Activated CD4-positive, alpha-beta memory T cell treated with anti-CD3 and anti-CD28 coated beads for 36 hours (primary cell): ENCODE measurements around the gene RPAP3. TPM values are rescaled to one million over a fixed set of nuclear protein-coding genes. Genes with fewer than 3 reads are reported as not detected.
"Not testable (repeated sequence)": the region's sequence is repeated elsewhere in the genome, so short reads cannot be mapped to it uniquely, and the experiment has no call there.

Experiments used
- CTCF ChIA-PET: fragments of 350-600 bp; sonication (Branson Sonifier 250); formaldehyde crosslinking; loops from one replicate; lab custom pipeline; 2021; ENCODE audit warnings: antibody characterized with exemption, inconsistent platforms; lab: Charles Lee
- POLR2A ChIA-PET: fragments of 350-600 bp; sonication (Branson Sonifier 250); formaldehyde crosslinking; loops from one replicate; lab custom pipeline; 2021; ENCODE audit warnings: antibody characterized with exemption; lab: Charles Lee
- DNase-seq: peaks from one replicate; pipeline ENCODE4 v3.0.0-alpha.2; 2020
- H3K27ac Mint-ChIP-seq: one replicate; pipeline ENCODE4 v1.8.0; 2021; ENCODE audit warnings: mixed read lengths
- H3K27me3 Mint-ChIP-seq: one replicate; pipeline ENCODE4 v1.8.0; 2021; ENCODE audit warnings: mixed read lengths
- H3K36me3 Mint-ChIP-seq: one replicate; pipeline ENCODE4 v1.8.0; 2021; ENCODE audit warnings: mixed read lengths
- H3K4me1 Mint-ChIP-seq: one replicate; pipeline ENCODE4 v1.8.0; 2021; ENCODE audit warnings: low read depth, mixed read lengths
- H3K4me3 Mint-ChIP-seq: one replicate; pipeline ENCODE4 v1.8.0; 2021; ENCODE audit warnings: mild to moderate bottlenecking, mixed read lengths
- H3K9me3 Mint-ChIP-seq: one replicate; pipeline ENCODE4 v1.8.0; 2021; ENCODE audit warnings: mixed read lengths
- intact Hi-C: fragments of 100-400 bp; cut with micrococcal nuclease; formaldehyde crosslinking; loops from one replicate; pipeline ENCODE4 v1.15.1; 2023
- total RNA-seq, 2 experiments: library from RNA; stranded (reverse); gene quantifications; one replicate each; pipeline ENCODE4 v1.2.3, GENCODE V29; 2021

The RPAP3 gene
- total RNA-seq, 2 experiments from 2014 or later, result 49.4 to 50.2 TPM

DNA sequence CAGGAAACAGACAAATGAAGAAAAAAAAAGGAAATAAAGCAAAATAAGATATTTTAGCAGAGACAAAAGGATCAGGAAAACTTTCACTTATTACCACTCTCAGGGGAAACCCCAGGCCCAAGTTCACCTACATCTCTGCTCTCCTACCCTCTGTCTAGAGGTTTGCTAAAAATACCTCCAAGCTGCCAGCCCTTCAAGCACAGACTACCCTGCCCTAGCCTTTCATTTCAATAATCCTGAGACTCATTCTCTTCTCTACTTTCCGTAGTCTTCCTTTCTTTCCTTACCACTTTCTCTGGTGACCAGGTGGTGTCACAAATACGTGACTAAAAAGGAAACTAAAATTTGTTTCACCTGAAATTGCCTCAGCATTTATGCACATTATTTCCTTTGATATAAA, 33.8 kb downstream of the RPAP3 start:
- DNase-seq, result no peak
- no peak overlapping the region for H3K4me3 Mint-ChIP-seq
- H3K36me3 Mint-ChIP-seq, result peaks cover 50% of the 10 kb centered on the region
- H3K9me3 Mint-ChIP-seq, result no peaks in the 10 kb centered on the region
- intact Hi-C loops, result no loop called here
- POLR2A ChIA-PET, result no interaction called here
- peaks cover 16% of the 10 kb centered on the region for H3K4me1 Mint-ChIP-seq
- no peaks in the 10 kb centered on the region for H3K27me3 Mint-ChIP-seq
- no peak overlapping the region for H3K27ac Mint-ChIP-seq
- CTCF ChIA-PET, result interaction anchor here (0.5 kb wide), 1 partner anchor 32 kb away, joined by 3 read pairs; no protein-coding TSS in a partner anchor

DNA sequence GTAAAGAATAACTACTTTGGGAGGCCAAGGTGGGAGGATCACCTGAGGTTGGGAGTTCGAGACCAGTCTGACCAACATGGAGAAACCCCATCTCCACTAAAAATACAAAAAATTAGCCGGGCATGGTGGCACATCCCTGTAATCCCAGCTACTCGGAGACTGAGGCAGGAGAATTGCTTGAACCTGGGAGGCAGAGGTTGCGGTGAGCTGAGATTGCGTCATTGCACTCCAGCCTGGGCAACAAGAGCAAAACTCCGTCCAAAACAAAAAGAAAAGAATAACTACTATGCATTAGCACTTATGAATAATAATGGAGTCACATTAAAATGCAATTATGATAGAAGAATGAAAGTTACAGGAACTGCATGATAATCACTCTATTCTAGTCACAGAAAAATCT, 37.9 kb downstream of the RPAP3 start:
- H3K27me3 Mint-ChIP-seq, H3K9me3 Mint-ChIP-seq, H3K4me1 Mint-ChIP-seq, H3K4me3 Mint-ChIP-seq, H3K27ac Mint-ChIP-seq, POLR2A ChIA-PET, DNase-seq, intact Hi-C loops: not testable (repeated sequence)
- peaks cover 35% of the 10 kb centered on the region for H3K36me3 Mint-ChIP-seq
- CTCF ChIA-PET, result interaction anchor here (1.6 kb wide), 1 partner anchor 12 kb away, joined by 4 read pairs; no protein-coding TSS in a partner anchor

DNA sequence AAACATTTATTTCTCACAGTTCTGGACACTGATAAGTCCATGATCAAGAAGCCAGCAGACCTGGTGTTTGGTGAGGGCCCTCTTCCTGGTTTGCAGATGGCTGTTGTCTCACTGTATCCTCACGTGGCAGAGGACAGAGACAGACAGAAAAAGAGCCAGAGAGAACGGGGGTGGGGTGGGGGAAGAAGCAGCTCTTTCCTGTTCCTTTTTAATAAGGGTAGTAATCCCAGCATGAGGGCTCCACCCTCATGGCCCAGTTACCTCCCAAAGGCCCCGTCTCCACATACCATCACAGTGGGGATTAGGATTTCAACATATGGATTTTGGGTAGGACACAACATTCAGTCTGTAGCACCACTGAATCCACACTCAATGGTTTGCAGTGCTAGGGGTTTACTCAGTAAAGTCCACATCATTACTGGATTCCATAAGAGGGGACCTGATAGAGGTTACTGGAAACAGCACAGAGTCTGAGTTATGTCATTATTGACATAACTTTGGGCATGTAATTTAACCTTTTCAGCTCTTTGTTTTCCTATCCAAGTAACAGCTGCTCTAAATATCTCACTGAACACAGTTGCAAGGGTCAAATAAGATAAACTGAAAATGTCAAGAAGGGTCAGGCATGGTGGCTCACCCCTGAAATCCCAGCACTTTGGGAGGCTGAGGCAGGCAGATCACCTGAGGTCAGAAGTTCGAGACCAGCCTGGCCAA, 53.2 kb downstream of the RPAP3 start:
- Mint-ChIP-seq H3K9me3 (no peaks in the 10 kb centered on the region), H3K36me3 (no peaks in the 10 kb centered on the region), H3K27ac (no peak overlapping the region), H3K4me3 (no peak overlapping the region), H3K27me3 (no peaks in the 10 kb centered on the region), H3K4me1 (peaks cover 20% of the 10 kb centered on the region)
- intact Hi-C loops, result loop anchor here (5.0 kb wide), 3 partner anchors 55 to 620 kb away; partner anchors contain the start of gene RPAP3
- POLR2A ChIA-PET, result no interaction called here
- DNase-seq, result no peak
- CTCF ChIA-PET, result interaction anchor here (0.7 to 3.1 kb wide), 15 partner anchors 9 to 620 kb away, joined by 3 to 15 read pairs (median 6); no protein-coding TSS in a partner anchor

DNA sequence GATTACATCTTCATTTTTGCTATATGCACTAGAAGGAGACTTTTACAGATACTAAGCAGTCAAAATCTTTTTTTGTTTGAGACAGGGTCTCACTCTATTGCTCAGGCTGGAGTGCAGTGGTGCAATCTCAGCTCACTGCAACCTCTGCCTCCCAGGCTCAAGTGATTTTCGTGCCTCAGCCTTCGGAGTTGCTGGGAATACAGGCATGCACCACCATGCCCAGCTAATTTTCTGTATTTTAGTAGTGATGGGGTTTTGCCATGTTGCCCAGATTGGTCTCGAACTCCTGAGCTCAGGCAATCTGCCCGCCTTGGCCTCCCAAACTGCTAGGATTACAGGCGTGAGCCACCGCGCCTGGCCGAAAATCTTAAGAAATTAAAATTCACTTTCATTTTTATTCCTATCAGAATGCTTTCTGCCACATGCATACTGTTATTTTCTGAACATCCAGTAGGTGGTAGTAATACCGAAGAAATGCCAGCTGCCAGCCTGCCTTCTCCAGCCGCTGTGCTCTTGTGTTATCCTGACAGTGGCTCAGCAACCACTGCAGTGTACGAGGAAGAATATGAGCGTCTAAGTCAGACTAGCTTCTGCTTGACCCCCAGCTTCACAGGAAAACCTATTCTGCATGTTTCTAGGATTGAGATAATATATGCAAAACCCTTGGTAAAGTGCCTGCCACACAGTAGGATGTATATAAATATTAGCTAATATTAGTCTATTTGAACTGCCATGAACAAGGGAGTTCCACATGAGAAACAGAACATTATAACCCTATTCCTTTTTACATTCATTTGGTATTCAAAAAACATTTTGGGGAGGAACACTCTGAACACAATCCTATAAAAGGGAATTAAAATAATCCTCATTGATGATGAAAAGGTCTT, 54.2 kb downstream of the RPAP3 start:
- no peaks in the 10 kb centered on the region for H3K27me3 Mint-ChIP-seq
- DNase-seq, result peak; percentile 64
- H3K9me3 Mint-ChIP-seq, result no peaks in the 10 kb centered on the region
- H3K4me1 Mint-ChIP-seq, result peaks cover 20% of the 10 kb centered on the region
- ChIA-PET POLR2A (no interaction called here), CTCF (interaction anchor here (0.6 to 3.1 kb wide), 21 partner anchors 13 to 912 kb away, joined by 3 to 15 read pairs (median 4); no protein-coding TSS in a partner anchor)
- no peaks in the 10 kb centered on the region for H3K36me3 Mint-ChIP-seq
- H3K4me3 Mint-ChIP-seq, result no peak overlapping the region
- intact Hi-C loops, result loop anchor here (1.0 to 5.0 kb wide), 5 partner anchors 35 to 619 kb away; partner anchors contain the start of gene RPAP3
- no peak overlapping the region for H3K27ac Mint-ChIP-seq

DNA sequence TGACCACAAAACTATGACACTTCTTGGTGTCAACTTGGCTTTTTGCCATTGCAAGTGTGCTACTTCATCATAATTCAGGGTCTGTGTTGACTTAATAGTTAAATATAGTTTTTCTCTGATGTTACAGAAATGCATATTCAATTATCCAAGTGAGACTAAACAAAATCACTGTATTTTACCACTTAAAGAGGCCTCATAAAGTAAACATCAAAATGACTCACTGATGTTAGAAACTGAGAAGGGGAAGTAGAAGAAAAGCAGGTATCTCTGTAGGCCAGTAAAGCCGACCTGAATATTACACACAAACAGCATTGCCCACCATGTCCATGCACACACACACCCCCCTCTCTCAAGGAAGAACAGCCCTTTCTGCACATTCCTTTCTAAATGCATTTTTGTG, 55.4 kb downstream of the RPAP3 start:
- Mint-ChIP-seq H3K36me3 (no peaks in the 10 kb centered on the region), H3K9me3 (no peaks in the 10 kb centered on the region), H3K27ac (no peak overlapping the region), H3K4me3 (no peak overlapping the region), H3K27me3 (no peaks in the 10 kb centered on the region), H3K4me1 (peaks cover 20% of the 10 kb centered on the region)
- no peak for DNase-seq
- ChIA-PET CTCF (interaction anchor here (1.1 to 3.1 kb wide), 7 partner anchors 24 to 253 kb away, joined by 3 to 15 read pairs (median 6); no protein-coding TSS in a partner anchor), POLR2A (no interaction called here)
- intact Hi-C loops, result loop anchor here (2.0 to 5.0 kb wide), 4 partner anchors 36 to 618 kb away; partner anchors contain the start of gene RPAP3

DNA sequence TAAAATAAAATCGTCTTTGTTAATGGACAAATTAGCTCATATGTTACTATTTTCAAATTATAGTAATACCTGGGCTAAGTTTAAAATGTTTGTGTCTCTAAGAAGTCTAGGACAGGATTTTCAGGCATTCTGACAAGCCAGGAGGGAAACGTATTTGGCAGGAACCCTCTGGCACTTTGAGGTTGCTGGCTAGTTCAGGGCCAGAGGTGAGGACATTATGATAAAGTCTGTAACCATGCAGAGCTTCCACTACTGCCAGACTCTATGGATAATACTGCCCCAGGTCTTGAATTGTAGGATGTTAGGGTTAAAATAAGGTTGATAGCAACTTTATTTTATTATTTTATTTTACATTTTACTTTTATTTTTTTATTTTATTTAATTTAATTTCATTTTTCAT, 56.4 kb downstream of the RPAP3 start:
- ChIA-PET POLR2A (no interaction called here), CTCF (interaction anchor here (0.8 to 1.7 kb wide), 3 partner anchors 12 to 116 kb away, joined by 3 read pairs; no protein-coding TSS in a partner anchor)
- Mint-ChIP-seq H3K4me1 (peaks cover 20% of the 10 kb centered on the region), H3K36me3 (peaks cover 7% of the 10 kb centered on the region), H3K27me3 (no peaks in the 10 kb centered on the region), H3K9me3 (peaks cover 7% of the 10 kb centered on the region), H3K4me3 (no peak overlapping the region), H3K27ac (no peak overlapping the region)
- no peak for DNase-seq
- intact Hi-C loops, result no loop called here

DNA sequence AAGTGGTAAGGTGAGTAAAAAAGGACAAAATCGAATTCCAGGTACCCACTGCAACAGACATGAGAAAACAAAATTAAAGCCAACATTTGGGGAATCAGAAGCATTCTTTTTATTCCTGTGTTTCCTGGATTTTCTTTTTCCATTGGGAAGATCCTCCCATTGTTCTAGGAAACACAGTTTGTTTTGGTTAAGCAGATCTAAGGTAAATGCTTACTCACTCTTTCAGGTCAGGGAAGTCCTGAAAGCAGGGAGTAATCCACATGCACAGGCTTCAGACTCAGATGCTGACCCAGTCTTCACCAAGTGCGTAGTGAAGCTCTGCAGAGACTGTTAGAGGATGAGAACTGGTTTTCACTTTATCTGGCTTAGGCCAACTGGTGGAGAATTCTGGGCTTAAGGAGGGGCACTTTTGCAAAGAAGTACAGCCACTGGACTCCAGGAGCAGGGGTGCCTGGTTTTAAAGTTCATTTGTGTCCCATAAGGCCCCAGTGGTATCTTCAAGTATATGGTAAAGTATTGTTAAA, 57.7 kb downstream of the RPAP3 start:
- H3K4me1 Mint-ChIP-seq, result peaks cover 20% of the 10 kb centered on the region
- POLR2A ChIA-PET, result no interaction called here
- no peak for DNase-seq
- peaks cover 13% of the 10 kb centered on the region for H3K9me3 Mint-ChIP-seq
- no peak overlapping the region for H3K4me3 Mint-ChIP-seq
- H3K27me3 Mint-ChIP-seq, result no peaks in the 10 kb centered on the region
- CTCF ChIA-PET, result interaction anchor here (0.8 to 1.7 kb wide), 2 partner anchors 10 to 19 kb away, joined by 3 read pairs; no protein-coding TSS in a partner anchor
- H3K36me3 Mint-ChIP-seq, result peaks cover 14% of the 10 kb centered on the region
- intact Hi-C loops, result no loop called here
- H3K27ac Mint-ChIP-seq, result no peak overlapping the region

DNA sequence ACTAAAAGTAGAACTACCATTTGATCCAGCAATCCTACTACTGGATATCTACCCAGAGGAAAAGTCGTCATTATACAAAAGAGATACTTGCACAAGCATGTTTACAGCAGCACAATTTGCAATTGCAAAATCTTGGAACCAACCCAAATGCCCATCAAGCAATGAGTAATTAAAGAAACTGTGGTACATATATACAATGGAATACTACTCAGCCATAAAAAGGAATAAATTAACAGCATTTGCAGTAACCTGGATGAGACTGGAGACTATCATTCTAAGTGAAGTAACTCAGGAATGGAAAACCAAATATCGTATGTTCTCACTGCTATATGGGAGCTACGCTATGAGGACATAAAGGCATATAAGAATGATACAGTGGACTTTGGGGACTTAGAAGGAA, 63.5 kb downstream of the RPAP3 start:
- H3K27me3 Mint-ChIP-seq, H3K4me3 Mint-ChIP-seq, intact Hi-C loops, H3K27ac Mint-ChIP-seq, CTCF ChIA-PET, POLR2A ChIA-PET, DNase-seq, H3K4me1 Mint-ChIP-seq: not testable (repeated sequence)
- Mint-ChIP-seq H3K9me3 (peaks cover 52% of the 10 kb centered on the region), H3K36me3 (peaks cover 64% of the 10 kb centered on the region)

DNA sequence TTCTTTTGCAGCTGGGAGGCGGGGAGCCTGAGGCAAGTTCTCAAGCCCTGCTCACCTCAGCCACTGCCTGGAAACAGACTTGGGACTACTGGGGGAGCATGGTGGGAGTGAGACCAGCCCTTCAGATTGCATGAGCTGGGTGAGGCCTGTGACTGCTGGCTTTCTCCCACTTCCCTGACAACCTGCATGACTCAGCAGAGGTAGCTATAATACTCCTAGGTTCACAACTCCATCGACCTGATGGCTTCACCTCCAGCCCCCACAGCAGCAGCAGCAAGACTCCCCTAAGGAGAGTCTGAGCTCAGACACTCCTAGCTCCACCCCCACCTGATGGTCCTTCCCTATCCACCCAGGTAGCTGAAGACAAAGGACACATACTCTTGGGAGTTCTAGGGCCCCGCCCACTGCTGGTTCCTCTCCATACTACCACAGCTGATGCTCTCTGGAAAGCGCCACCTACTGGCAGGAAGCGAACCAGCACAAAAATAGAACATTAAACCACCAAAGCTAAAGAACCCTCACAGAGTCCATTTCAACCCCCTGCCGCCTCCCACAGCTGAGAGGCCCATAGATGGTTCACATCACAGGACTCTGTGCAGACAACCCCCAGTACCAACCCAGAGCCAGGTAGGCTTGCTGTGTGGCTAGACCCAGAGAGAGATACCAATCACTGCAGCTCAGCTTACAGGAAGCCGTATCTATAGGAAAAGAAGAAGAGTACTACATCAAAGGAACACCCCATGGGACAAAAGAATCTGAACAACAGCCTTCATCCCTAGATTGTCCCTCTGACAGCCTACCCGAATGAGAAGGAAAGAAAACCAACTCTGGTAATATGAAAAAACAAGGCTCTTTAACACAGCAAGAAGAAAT, 68.7 kb downstream of the RPAP3 start:
- Mint-ChIP-seq H3K27ac (peak overlapping the region; percentile 18), H3K9me3 (peaks cover 31% of the 10 kb centered on the region), H3K4me3 (no peak overlapping the region), H3K4me1 (peaks cover 6% of the 10 kb centered on the region), H3K36me3 (peaks cover 52% of the 10 kb centered on the region), H3K27me3 (no peaks in the 10 kb centered on the region)
- POLR2A ChIA-PET, result no interaction called here
- intact Hi-C loops, result loop anchor here (1.0 kb wide), 1 partner anchor 218 kb away; no protein-coding TSS in a partner anchor
- CTCF ChIA-PET, result interaction anchor here (0.6 to 2.4 kb wide), 39 partner anchors 8 to 1228 kb away, joined by 3 to 21 read pairs (median 3); no protein-coding TSS in a partner anchor
- DNase-seq, result peak; percentile 71

DNA sequence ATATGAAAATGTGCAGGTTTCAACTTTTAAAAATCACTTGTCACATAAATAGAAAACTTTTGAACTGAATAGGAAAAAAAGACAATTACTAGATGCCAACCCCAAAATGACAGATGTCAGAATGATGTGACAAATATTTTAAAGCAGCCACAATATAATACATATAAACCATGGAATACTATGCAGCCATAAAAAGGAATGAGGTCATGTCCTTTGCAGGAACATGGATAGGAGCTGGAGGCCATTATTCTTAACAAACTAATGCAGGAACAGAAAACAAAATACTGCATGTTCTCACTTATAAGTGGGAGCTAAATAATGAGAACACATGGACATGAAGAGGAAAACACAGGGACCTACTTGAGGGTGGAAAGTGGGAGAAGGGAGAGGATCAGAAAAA, 70.1 kb downstream of the RPAP3 start:
- Mint-ChIP-seq H3K9me3 (peaks cover 24% of the 10 kb centered on the region), H3K36me3 (peaks cover 43% of the 10 kb centered on the region)
- POLR2A ChIA-PET, H3K4me1 Mint-ChIP-seq, intact Hi-C loops, H3K27me3 Mint-ChIP-seq, H3K27ac Mint-ChIP-seq, H3K4me3 Mint-ChIP-seq, DNase-seq: not testable (repeated sequence)
- CTCF ChIA-PET, result interaction anchor here (1.1 to 2.4 kb wide), 5 partner anchors 16 to 604 kb away, joined by 3 to 21 read pairs (median 7); no protein-coding TSS in a partner anchor

DNA sequence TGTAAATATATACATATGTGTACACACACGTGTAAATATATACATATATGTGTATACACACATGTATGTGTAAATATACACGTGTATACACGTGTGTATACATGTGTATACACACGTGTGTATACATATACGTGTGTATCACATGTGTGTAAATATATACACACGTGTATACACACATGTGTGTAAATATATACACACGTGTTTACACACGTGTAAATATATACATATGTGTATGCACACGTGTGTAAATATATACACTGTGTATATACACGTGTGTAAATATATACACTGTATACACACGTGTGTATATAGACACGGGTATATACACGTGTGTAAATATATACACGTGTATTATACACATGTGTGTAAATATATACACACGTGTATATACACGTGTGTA, 71.7 kb downstream of the RPAP3 start:
- intact Hi-C loops, result no loop called here
- Mint-ChIP-seq H3K4me1 (peaks cover 6% of the 10 kb centered on the region), H3K4me3 (no peak overlapping the region), H3K36me3 (peaks cover 42% of the 10 kb centered on the region), H3K27ac (no peak overlapping the region), H3K27me3 (no peaks in the 10 kb centered on the region), H3K9me3 (peaks cover 19% of the 10 kb centered on the region)
- ChIA-PET POLR2A (no interaction called here), CTCF (no interaction called here)
- DNase-seq, result no peak
